Nephron (organoid): ENCODE results near the gene UBFD1.
A peak's percentile ranks its signal among the peaks of the same experiment; 100 is the strongest.

Experiments used
- H3K27ac Mint-ChIP-seq, 3 experiments: 2 replicates each; pipeline ENCODE4 v1.8.0; 2020; ENCODE audit warnings: mixed read lengths in 3 of 3, mild to moderate bottlenecking in 2 of 3, moderate library complexity in 1 of 3
- H3K27me3 Mint-ChIP-seq: 2 replicates; pipeline ENCODE4 v1.8.0; 2021; ENCODE audit warnings: low read depth, mild to moderate bottlenecking, moderate library complexity, mixed read lengths
- H3K36me3 Mint-ChIP-seq: 2 replicates; pipeline ENCODE4 v1.8.0; 2020; ENCODE audit warnings: low read depth, mixed read lengths
- H3K4me1 Mint-ChIP-seq: 2 replicates; pipeline ENCODE4 v1.8.0; 2020; ENCODE audit warnings: mixed read lengths
- H3K4me3 Mint-ChIP-seq, 3 experiments: 2 replicates each; pipeline ENCODE4 v1.8.0; 2020; ENCODE audit warnings: mild to moderate bottlenecking in 3 of 3, mixed read lengths in 3 of 3, moderate library complexity in 2 of 3
- H3K9me3 Mint-ChIP-seq: 2 replicates; pipeline ENCODE4 v1.8.0; 2020; ENCODE audit warnings: mixed read lengths
- TF ChIP-seq, protein P1 (sequence below), 3 experiments: fragments of 200-600 bp; sonication (generic); IDR thresholded peaks; one replicate each; pipeline ENCODE4 v1.5.0; 2021; ENCODE audit warnings: antibody characterized with exemption in 3 of 3; ENCODE audit not compliant: unreplicated experiment in 3 of 3

UBFD1 gene

DNA sequence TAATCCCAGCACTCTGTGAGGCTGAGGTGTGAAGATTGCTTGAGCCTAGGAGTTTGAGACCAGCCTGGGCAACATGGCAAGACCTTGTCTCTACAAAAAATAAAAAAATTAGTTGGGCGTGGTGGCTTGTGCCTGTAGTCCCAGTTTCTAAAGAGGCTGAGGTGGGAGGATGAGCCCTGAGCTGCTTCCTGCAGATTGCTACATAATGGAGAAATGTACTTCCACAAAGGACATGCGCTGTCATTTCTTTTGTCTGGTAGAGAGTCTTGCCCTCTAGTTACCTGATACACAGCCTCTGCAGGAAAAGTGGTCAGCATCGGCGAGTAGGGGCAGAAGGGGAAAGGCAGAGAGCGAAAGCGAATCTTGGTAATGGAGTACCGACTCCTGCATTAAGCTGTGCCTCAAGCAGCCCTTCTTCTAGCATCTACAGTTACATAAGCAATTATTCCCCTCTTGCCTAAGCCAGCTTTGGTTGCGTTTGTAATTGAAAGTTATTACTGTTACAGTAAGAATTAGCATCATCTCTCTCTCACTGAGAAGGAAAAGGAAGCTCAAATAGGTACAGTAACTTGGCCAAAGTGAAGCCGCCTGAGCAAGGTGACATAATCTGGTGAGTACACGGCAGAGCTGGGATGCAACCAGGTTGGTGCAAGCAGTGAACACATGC lies 28.8 kb upstream of the UBFD1 start:
- no peaks in the 10 kb centered on the region for H3K9me3 Mint-ChIP-seq

DNA sequence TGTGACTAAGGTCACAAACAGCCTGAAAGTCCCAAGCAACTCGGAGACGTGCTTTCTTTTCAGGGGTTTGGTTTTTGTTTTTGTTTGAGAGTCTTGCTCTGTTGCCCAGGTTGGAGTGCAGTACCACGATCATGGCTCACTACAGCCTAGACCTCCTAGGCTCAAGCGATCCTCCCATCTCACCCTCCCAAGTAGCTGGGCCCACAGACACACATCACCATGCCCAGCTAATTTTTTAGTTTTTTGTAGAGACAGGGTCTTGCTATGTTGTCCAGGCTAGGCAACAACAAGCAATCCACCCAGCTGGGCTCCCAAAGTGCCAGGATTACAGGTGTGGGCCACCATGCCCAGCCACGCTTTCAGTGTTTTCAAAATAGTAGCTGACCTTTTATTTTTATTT lies 27.5 kb upstream of the UBFD1 start:
- Mint-ChIP-seq H3K9me3 (no peaks in the 10 kb centered on the region), H3K4me1 (no peaks in the 10 kb centered on the region), H3K27ac (no peak overlapping the region), H3K4me3 (no peak overlapping the region), H3K36me3 (peaks cover 35% of the 10 kb centered on the region), H3K27me3 (no peaks in the 10 kb centered on the region)
- TF ChIP-seq, protein P1, sequence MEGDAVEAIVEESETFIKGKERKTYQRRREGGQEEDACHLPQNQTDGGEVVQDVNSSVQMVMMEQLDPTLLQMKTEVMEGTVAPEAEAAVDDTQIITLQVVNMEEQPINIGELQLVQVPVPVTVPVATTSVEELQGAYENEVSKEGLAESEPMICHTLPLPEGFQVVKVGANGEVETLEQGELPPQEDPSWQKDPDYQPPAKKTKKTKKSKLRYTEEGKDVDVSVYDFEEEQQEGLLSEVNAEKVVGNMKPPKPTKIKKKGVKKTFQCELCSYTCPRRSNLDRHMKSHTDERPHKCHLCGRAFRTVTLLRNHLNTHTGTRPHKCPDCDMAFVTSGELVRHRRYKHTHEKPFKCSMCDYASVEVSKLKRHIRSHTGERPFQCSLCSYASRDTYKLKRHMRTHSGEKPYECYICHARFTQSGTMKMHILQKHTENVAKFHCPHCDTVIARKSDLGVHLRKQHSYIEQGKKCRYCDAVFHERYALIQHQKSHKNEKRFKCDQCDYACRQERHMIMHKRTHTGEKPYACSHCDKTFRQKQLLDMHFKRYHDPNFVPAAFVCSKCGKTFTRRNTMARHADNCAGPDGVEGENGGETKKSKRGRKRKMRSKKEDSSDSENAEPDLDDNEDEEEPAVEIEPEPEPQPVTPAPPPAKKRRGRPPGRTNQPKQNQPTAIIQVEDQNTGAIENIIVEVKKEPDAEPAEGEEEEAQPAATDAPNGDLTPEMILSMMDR (IDR thresholded peaks at IDR 0.05; ENCODE audit: unreplicated experiment in 3 of 3), result no peak

More for the DNA sequence above, 28.8 kb upstream of the UBFD1 start:
- H3K27me3 Mint-ChIP-seq, result no peaks in the 10 kb centered on the region
- no peaks in the 10 kb centered on the region for H3K4me1 Mint-ChIP-seq
- TF ChIP-seq, protein P1 (IDR thresholded peaks at IDR 0.05; ENCODE audit: unreplicated experiment in 3 of 3), result no peak
- peak overlapping the region; percentile 93 to 95 (median 94) for H3K27ac Mint-ChIP-seq
- H3K36me3 Mint-ChIP-seq, result peaks cover 40% of the 10 kb centered on the region
- H3K4me3 Mint-ChIP-seq, result no peak overlapping the region

DNA sequence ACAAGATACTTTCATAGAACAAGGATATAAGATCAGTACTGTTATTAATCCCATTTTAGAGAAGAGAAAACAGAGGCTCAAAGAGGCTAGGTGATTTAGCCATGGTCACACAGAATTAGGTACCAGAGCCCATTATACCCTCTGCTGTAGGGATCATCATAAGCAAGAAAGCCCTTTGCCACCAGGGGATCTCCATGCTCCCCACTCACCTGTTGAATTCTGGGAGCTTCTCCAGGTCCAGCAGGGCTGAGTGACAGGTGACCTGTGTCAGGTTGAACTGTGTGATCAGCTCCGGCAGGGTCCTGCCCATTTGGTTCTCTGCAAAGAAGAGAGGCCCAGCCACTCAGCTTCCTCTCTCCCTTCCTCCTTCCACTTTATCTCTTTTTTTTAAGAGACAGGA lies 25.1 kb upstream of the UBFD1 start:
- H3K4me3 Mint-ChIP-seq, result no peak overlapping the region
- H3K27me3 Mint-ChIP-seq, result no peaks in the 10 kb centered on the region
- no peaks in the 10 kb centered on the region for H3K4me1 Mint-ChIP-seq
- TF ChIP-seq, protein P1 (IDR thresholded peaks at IDR 0.05; ENCODE audit: unreplicated experiment in 3 of 3), result no peak
- H3K9me3 Mint-ChIP-seq, result no peaks in the 10 kb centered on the region
- H3K36me3 Mint-ChIP-seq, result peaks cover 27% of the 10 kb centered on the region
- H3K27ac Mint-ChIP-seq, result no peak overlapping the region

DNA sequence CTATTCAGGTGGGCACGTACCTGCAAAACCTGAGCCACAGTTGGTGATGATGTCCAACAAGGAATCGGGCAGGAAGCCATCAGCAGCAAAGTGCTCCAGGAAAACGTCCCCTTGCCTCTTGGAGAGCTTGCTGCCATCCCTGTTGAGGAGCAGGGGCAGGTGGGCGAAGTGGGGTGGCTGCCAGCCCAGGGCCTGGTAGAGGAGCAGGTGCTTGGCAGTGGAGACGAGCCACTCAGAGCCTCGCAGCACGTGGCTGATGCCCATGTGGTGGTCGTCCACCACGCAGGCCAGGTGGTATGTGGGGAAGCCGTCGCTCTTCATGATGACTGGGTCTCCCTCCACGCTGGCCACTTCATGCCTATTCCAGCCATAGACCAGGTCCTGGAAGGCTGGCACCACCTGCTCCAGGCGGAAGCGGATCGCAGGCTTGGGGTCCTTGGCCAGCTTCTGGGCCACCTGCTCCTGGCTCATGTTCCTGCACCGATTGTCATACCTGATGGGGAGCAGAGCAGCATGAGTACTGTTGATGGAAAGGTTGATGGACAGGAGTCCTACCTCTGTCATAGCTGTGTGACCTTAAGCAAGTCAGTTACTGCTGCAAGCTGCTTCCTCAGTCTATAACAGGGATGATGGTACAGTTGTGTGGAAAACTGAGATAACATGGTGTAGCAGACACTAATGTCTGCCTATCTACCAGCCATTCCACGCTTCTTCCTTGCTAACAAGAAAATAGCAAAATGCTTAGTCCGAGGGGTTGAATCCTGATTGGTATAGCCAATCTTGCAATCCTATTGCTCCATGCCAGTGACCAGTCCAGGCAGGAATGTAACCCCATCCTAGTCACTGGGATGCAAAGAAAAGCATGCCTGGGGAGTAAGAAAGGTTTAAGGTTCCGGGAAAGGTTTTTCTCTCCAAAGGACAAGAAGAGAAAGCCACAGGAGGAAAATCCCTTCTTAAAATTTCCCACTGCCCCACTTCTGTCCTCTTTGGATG lies 22.4 kb upstream of the UBFD1 start:
- Mint-ChIP-seq H3K36me3 (peaks cover 24% of the 10 kb centered on the region), H3K4me1 (no peaks in the 10 kb centered on the region), H3K27me3 (no peaks in the 10 kb centered on the region), H3K9me3 (no peaks in the 10 kb centered on the region), H3K27ac (no peak overlapping the region), H3K4me3 (no peak overlapping the region)
- TF ChIP-seq, protein P1 (IDR thresholded peaks at IDR 0.05; ENCODE audit: unreplicated experiment in 3 of 3), result no peak

DNA sequence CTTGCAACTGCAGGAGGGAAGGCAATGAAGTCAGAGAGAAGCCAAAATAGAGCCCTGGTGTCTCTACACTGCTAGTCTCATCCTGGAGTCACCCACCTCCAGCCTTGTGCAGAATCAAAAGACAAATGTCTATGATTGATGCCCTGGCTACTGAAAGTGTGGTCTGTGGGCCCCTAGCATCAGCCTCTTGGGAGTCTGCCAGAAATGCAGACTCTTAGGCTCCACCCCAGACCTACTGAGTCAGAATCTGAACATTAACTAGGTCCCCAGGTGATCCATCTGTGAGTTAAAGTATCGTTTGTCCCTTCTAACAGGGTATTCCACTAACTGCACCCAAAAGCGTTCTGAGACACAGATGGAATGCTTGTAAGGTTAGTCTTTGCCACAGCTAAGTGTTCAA lies 21.6 kb upstream of the UBFD1 start:
- Mint-ChIP-seq H3K36me3 (peaks cover 24% of the 10 kb centered on the region), H3K9me3 (no peaks in the 10 kb centered on the region), H3K4me3 (no peak overlapping the region), H3K27ac (no peak overlapping the region), H3K4me1 (no peaks in the 10 kb centered on the region), H3K27me3 (no peaks in the 10 kb centered on the region)
- TF ChIP-seq, protein P1 (IDR thresholded peaks at IDR 0.05; ENCODE audit: unreplicated experiment in 3 of 3), result no peak
